Left ventricle myocardium superior (tissue), 1 donor: Measurements from ENCODE around the gene TRNT1. TPM values are rescaled to one million over a fixed set of nuclear protein-coding genes. Genes with fewer than 3 reads are reported as not detected.

Experiments used
- ATAC-seq: fragments of 200-7000 bp; cut with Tn5 transposase; one replicate; pipeline ENCODE4 v1.9.1; 2020; ENCODE audit warnings: mild to moderate bottlenecking, moderate library complexity
- DNase-seq: peaks from one replicate; pipeline ENCODE4 v3.0.0-alpha.2; 2020
- intact Hi-C: fragments of 100-400 bp; cut with micrococcal nuclease; formaldehyde crosslinking; loops from one replicate; pipeline ENCODE4 v1.11.0; 2022
- total RNA-seq: library from RNA; stranded (reverse); fragmentation: NEBNext Ultra II Directional; extraction: Animal tissue kit (Norgen Biotek cat#: 25700); gene quantifications from one replicate; pipeline ENCODE4 v1.2.1, GENCODE V29; 2021
- donor health status: DM: no; HTN: yes; CAD: no; lungs with severe emphysema.

Gene TRNT1
- total RNA-seq, 1 donor from 2014 or later = 12.6 TPM

DNA sequence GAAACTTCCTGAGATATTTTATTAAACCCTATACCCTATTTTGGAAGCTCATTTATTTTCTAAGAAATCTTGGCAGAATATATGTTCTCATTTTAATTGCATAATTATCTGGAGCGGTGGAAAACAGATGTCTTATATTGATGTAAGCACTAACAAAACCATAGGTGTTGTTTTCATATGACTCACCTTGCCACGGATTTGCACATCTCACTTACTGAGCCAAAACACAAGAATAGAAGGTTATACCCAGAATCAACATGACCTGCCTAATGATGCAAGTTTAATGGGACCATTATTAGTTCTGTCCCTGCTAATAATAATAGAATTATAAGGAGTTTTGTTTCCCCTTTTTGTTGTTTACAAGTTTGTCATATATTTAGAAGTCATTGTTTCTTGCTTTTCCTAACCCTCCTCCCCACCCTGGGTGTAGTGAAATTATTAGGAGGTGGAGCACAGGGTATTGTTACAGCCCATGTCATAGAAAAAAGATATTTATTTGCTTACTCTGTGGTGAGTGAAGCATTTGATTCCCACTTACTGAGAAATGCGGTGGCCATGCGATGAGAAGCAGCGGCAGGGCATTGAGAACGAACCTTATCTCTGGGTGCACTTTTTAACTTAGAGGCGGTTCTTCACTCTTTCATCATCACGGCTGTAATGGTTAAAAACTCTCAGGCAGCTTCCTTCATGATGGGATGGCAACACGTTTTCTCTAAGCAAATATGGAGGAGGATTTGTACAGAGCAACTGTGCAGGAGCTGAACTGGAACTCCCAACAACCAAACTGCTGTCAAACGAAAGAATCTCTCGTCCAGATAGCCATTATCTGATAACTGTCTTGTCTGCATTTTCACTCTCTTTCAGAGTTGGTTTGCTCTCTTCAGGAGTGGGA is 17.1 kb upstream of the TRNT1 start:
- DNase-seq (no peak), ATAC-seq (no peak)
- intact Hi-C loops = no loop called here

DNA sequence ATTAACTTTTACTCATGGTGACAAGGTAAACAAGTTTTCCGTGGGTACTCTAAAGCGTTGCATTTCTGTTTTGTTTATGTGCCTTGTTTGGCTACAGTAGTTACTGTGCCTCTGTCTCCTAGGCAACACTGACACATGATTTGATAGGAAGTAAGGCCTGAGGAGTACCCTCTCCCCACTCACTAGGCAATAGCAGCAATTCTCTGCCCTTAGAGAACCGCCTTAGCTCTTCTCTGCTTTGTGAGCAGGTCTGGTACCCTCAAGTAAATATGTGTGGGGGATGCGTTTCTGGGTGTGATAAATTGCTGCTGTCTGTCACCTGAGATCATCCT is 16.5 kb upstream of the TRNT1 start, which contains the start of gene IL5RA:
Gene IL5RA, minus strand, starts transcription at position 76 of the 332 bp plus-strand sequence. CDS start 5,390 bp downstream, outside the sequence.
- DNase-seq (no peak), ATAC-seq (peak; percentile 39)
- intact Hi-C loops = no loop called here

- intact Hi-C loops = no loop called here
- DNase-seq = no peak
- ATAC-seq = no peak
Measured at GRCh38 chr3:3110749-3111361, 15.9 kb upstream of the TRNT1 start.

DNA sequence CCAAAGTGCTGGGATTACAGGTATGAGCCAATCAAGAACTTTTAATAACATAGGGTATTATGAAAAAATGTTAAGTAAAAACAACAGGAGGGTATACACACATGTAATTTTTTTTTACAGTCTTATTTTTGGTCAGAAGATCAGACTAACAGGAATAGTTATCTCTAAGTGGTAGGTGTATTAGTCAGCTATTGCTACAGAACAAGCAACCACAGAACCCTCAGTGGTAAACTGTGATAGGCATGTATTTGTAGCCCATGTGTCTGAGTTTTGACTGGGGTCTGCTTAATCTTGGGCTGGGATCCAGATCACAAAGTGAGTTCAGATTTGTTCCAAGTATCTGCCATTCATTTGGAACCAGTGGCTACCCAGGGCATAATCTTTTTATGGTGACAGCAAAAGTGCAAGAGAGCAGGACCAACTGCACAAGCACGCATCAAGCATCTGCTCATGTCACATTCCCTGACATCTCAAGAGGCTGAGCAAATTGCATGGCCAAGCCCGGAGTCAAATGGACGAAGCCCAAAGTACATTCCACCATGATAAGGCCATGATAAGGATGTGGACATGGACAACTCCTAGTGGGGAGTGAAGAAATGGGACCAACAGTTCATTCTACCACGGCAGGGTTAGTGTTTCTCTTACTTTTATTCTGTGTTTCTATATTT is 13.6 kb upstream of the TRNT1 start:
- DNase-seq (no peak), ATAC-seq (no peak)
- intact Hi-C loops = no loop called here

GRCh38 chr3:3117651-3118050 is 9.1 kb upstream of the TRNT1 start:
- DNase-seq (no peak), ATAC-seq (no peak)
- intact Hi-C loops = no loop called here

- no peak for DNase-seq
- ATAC-seq = no peak
- intact Hi-C loops = no loop called here
Measured at GRCh38 chr3:3119393-3119851, 7.3 kb upstream of the TRNT1 start.

- ATAC-seq = no peak
- no peak for DNase-seq
- intact Hi-C loops = loop anchor here (10.0 kb wide), 1 partner anchor 49 kb away; the partner anchor contains the start of gene CRBN
Measured at GRCh38 chr3:3125977-3126376, 763 bp upstream of the TRNT1 start.

DNA sequence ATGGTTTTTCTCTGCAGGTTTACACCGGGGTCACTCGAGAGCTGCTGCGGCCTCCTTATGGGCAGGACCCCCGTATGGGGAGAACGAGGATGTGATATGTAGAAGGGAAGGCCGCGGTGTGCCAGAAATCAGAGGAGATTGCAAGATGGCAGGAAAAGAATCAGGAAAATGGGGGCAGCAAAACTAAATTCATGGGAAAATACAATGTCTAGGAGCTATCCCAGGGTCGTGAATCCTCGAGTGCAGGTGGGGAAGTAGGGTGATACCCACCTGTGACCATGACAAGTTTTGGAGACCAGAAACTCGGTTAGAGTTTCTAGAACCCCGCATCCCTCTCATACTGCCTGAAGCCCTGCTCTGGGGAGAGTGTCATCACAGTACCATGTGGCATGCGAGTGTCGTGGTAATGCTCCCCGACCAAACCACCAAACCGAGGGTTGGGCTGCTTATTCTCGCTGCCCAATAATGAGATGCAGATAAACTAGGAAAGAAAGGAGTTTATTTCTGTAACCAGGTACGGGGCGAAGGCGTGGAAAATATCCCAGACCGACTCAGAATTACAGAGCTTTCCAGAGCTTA is 781 bp downstream of the TRNT1 start:
- ATAC-seq (no peak), DNase-seq (no peak)
- intact Hi-C loops = loop anchor here (10.0 kb wide), 1 partner anchor 47 kb away; the partner anchor contains the start of gene CRBN

DNA sequence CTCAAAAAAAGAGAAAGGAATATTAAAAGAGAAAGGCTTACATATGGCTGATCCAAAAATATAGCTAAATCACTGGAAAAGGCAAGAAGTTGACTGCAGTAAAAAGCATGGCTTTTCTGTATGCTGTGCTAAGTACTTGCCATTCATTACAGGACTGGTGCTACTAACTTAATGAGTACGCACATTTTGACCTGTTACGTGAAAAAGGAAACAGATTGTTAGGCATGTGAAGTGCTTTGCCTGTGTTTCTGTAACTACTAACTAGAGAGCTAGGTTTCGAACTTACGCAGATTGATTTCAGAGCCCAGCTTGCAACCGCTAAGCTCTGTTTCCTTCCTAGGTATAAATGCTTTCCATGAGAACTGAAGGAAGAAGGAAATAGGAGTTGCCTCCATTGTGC is 2.8 kb downstream of the TRNT1 start:
- ATAC-seq = no peak
- intact Hi-C loops = loop anchor here (10.0 kb wide), 1 partner anchor 45 kb away; the partner anchor contains the start of gene CRBN
- DNase-seq = no peak

- ATAC-seq (no peak), DNase-seq (no peak)
- intact Hi-C loops = no loop called here
Measured at GRCh38 chr3:3133500-3133899, 6.8 kb downstream of the TRNT1 start.

DNA sequence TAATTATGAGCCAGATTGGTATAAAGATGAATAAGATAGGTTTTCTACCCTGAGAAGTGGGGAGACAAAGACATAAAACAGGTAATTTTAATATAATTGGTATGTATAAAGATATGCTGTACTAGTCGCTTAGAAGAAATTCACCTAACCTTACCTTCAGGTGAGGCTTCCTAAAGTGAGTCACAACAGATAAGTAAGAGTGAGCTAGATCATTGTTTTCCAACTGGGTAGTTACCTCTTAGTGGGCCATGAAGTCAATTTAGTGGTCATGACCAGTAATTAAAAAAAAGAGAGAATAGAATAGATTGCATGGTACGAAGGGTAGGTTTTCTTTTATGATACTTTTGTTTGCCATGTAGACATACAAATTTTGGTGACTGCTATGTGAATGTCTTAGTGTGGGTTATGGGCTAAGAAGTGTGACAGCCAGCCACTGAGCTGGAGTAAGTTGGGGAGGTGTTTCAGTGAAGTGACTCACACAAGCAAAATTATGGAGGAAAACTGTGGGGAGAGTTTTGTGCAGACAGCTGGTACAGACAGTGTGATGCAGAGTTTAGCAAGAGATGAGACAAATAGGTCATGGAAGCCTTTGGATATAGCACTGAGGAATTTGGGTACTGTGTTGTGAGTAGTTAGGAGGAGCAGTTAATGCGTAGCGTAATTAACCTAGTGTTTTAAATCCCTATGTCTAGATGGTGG is 8.2 kb downstream of the TRNT1 start:
- ATAC-seq (no peak), DNase-seq (no peak)
- intact Hi-C loops = no loop called here

DNA sequence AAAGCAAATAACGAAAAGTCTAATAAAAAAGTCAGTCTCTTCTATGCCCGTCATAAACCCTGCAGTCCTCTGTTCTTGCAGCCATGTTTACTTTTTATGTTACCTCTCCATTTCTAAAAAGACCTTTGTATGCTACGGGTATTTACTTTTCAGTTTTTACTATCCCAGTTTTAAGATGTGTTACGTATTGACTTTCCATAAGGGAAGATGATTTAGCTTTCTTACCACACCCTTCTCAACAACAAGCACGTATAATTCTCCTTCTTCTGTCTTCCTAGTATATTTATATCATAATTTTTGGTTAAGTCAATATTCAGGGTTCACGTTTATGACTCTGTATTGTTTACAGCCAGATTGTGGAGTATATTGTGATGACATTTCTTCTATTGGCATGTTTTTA is 10.8 kb downstream of the TRNT1 start:
- intact Hi-C loops = no loop called here
- ATAC-seq (no peak), DNase-seq (no peak)

DNA sequence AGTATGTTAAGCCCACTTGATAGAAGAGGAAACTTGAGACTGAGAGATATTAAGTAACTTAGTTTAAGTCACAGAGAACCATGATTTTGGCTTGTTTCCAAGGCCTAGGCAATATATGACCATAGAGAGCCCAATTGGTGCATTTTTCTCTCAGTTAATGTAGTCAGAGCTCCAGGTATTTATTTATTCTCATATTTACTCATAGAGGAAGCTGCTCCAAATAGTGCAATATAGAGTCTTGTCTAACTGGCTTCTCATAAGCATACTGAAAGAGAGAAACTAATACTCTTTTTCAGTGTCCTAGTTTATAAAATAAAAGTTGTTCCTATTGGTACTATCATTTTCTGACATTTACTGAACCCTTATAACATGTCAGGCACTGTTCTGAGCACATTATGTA is 15.2 kb downstream of the TRNT1 start:
- ATAC-seq (no peak), DNase-seq (no peak)
- intact Hi-C loops = no loop called here

GRCh38 chr3:3145831-3146230 is 19.1 kb downstream of the TRNT1 start:
- ATAC-seq (no peak), DNase-seq (no peak)
- intact Hi-C loops = no loop called here

DNA sequence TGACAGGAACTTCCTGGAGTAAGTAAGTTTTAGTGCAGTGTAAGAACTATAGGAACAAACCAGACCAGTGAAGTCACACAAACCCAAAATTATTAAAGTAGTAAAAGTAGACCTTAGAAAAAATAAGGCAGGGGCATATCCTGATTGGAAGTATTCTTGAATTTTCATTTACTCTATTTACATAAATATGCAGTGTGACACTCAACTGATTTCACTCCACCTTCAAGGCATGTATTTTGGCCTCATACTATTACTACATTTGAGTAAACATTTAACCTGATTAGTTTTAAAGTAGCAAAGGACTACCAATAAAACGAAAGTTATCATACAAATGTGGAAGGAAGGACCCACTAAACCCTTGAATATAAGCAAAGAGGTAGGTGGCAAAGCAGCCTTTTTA is 22.8 kb downstream of the TRNT1 start:
- intact Hi-C loops = no loop called here

DNA sequence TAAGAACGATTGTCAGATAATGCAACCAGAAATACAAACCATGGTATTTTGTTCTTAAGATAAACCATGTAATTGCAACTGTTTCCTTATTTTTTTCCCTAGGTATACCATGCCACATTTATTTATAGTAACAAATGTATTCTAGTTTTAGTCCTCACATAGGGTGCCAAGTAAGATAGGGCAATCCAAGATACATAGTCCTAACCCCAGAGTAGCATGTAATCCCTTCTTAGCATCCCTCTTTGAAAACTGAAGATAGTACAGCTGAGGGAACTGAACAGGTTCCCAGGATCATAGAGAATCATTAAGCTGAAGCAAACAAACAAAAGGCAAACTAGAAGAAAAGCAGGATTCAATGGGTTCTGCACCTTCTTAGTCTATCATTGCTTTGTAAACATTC is 24.8 kb downstream of the TRNT1 start:
- no peak for DNase-seq
- ATAC-seq = peak; percentile 12
- intact Hi-C loops = no loop called here

More for the DNA sequence above, 22.8 kb downstream of the TRNT1 start:
- no peak for ATAC-seq
- no peak for DNase-seq

GRCh38 chr3:3154879-3155610 is 28.3 kb downstream of the TRNT1 start:
- intact Hi-C loops = no loop called here
- no peak for DNase-seq
- ATAC-seq = no peak

DNA sequence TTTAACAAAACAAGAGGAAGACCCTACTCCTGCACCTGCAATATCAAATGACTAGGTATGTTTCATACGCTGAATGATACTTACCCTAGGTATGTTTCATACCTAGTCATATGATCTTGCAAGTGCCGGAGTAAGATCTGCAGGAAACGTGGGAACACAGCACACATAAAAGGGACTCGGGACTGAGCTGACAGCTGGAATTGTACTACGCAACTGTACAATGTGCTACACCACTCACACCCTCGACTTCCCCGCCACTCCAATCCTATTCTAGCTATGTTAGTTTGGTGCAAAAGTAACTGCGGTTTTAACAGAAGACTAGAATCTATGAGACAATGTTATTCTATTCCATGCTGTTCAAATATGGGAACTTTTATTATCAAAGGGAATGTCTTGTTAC is 30.7 kb downstream of the TRNT1 start:
- DNase-seq = no peak
- ATAC-seq = no peak
- intact Hi-C loops = no loop called here
